Transverse colon (tissue), 3 donors: ENCODE results near the gene CHRND.

Experiments used
- CTCF ChIP-seq, 5 experiments: fragments of 200-600 bp in 3 of 5; fragments of 450-650 bp in 2 of 5; sonication (generic) in 3 of 5; IDR thresholded peaks; 1 replicate in 2 of 5; 2 replicates in 3 of 5; pipeline ENCODE4 v1.5.1; 2016 to 2017; ENCODE audit warnings: antibody characterized with exemption in 5 of 5, inconsistent platforms in 3 of 5, mild to moderate bottlenecking in 2 of 5, moderate library complexity in 1 of 5
- POLR2A ChIP-seq: fragments of 450-650 bp; IDR thresholded peaks from one replicate; pipeline ENCODE4 v1.6.1; 2016; ENCODE audit warnings: antibody characterized with exemption, mild to moderate bottlenecking, moderate library complexity

GRCh38 chr2:232502911-232503808 is 22.8 kb upstream of the CHRND start:
- TF ChIP-seq CTCF (IDR thresholded peaks at IDR 0.05) (no peak), POLR2A (no peak)
